Effector CD8-positive, alpha-beta T cell (primary cell): ENCODE measurements around the gene SLC6A4.
"Not testable (repeated sequence)": the region's sequence is repeated elsewhere in the genome, so short reads cannot be mapped to it uniquely, and the experiment has no call there.

Experiments used
- DNase-seq: peaks from one replicate; lab custom pipeline; 2025; lab: John Stamatoyannopoulos, UW

SLC6A4 gene

DNA sequence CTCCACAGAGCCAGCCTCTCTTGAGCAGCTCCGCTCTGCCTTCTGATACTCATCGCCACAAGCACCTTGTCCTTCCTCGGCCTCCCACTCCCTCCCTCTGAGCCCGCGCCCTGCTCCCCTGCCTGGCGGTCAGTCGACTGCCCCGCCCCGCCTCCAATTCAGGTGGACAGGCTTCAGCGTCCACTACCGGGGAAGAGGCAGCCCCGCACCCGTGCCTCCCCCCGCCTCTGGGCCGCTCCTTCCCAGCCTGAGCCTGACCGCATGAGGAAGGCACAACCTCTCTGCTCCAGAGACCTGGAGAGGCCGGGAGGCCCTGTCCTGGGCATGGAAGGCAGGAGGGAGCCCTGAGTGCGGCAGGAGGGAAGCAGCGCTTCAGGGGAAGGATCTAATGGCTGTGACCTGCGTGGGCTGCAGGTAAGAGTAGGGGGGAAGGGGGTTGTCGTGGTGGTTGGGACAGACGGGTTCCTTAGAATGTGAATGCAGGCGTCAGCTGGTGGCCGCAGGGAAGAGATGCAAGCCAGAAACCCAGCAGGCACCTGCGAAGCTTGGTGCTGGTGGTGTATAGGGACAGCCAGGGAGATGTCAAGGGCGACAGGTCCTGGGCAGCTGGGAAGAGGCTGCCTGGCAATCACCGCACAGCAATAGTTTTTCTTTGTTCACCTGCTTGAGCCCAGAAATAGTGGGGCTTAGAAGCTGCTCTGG is 3.0 kb upstream of the SLC6A4 start:
- no peak for DNase-seq

DNA sequence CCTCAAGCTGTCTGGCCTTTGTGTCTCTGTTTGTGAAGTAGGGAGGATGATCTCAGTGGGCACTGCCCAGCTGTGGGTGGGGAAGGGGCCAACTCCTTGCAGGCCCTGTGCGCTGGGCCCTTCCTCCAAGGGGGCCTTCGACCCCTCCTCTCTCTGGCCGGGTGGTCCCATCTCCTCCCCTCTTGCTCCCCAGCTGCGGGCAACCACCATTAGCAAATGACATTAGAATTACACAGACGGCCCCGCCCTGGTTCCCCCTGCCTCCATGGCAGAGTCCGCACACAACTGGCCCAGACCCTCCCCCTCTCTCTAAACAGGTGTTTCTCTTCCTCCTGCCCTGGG is 2.5 kb upstream of the SLC6A4 start:
- no peak for DNase-seq

DNA sequence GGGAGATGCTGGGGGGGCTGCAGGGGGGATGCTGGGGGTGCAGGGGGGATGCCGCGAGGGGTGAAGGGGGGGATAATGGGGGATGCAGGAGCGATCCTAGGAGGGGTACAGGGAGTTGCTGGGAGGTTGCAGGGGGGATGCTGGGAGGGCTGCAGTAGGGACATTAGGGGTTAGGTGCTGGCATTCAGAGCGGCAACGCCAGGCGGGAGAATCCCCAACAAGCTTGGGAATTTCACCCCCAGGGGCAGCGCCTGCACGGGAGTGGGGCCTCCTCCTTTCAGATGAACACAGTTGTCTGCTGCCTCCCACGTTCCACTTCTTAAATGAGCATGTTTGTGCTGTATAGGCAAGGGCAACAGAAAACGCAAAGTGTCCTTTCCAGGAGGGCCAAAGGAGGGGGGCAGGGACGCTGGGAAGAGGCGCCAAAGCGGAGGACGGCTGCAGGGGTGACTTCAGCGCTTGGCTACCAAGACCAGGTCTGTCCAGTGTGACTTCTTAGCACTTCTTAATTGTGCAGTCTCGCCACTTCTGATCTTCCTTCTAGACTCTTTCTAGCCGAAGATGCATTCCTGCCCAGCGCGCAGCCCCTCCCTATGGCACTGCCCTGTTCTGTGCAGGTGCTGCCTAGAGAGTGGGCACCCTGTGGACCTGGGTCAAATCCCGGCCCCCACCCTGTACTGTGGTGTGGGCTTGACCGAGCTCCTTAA is 2.0 kb upstream of the SLC6A4 start:
- DNase-seq = no peak

DNA sequence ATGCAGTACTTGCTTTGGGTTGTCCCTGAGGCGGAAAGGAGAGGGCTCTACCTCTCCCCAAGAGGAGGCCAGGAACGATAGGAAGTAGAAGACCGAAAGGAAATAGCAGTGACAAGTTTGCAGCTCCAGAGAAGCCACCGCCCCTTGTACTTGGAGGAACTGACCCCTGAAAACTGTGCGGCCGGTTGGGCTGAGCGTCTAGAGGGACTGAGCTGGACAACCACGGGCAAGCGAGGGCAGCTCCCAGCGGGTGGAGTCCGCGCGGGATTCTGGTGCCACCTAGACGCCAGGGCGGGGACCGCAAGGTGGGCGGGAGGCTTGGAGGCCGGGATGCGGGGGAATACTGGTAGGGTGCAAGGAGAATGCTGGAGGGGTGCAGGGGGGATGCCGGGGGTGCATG is 1.3 kb upstream of the SLC6A4 start:
- DNase-seq = no peak

DNA sequence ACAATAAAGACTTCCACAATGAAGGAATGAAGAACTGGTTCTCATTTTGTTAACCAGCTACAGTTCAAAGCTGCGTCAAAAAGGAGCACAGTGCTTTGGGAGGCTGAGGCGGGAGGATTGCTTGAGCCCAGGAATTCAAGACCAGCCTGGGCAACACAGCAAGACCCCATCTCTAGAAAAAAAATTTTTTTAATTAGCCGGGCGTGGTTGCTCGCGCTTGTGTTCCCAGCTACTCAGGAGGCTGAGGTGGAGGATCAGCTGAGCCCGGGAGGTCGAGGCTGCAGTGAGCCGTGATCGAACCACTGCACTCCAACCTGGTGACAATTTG is 764 bp upstream of the SLC6A4 start:
- DNase-seq = no peak

DNA sequence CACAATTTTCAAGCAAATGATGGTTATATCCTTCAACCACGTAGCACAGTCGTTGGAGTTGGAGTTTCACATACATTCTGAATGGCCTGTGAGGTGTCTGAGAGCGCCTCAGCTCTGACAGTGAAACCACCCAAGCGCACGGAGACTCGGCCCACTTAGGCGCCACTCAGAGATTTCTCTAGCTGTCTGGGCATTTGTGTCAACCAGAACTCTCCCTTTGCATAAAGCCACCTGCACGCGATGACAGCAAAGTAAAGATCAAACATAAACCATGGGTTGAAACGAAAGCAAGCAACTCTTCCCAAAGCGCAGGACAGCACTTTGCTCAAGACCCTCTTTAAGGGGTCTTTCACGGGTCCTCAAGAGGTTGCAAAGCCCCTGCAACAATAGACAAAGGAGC is 533 bp downstream of the SLC6A4 start:
- DNase-seq = no peak

DNA sequence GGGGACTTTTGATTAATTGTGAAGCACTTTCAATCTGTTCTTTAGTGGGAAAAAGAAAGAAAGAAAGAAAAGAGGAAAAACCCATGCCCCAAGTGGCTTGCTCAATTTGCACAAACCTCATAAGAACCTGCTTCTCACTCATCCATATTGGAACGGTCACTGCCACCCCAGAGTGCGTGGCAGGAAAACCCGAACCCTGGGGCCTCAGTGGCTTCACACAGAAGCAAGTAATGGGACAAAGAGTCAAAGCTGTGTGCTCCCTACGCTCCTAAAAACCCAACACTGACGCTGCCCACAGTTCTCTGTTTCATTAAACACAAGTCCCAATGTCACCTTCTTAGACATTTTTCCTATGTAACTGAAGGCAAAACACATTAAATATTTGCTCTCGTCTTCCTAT is 1.2 kb downstream of the SLC6A4 start:
- no peak for DNase-seq

DNA sequence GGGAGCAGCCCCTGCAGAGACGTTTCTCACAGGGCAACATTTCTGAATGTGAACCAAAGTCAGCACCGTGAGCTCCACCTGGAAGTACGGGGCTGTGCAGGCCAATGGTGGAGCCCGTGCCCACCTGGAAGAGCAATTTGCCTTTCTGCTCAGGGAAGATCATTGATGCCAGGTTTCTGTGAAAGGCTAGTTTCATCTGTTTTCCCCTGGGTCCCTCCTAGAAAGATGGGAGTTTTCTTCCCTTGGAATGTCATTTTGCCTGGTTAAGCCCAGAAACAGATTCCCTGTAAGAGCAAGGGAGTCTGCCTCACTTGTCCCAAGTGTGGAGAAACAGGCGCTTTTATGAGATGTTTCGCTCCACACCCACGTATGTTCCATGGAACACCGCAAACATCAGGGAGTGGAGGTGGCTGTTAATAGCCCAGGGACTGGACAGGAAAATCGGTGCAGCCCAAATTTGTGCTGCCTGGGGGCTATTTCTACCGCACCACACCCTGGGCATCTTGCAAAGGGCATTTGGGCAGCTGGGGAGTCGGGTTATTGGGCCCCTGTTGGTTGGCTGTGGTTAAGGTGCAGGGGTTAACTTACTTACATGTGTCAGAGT is 2.6 kb downstream of the SLC6A4 start:
- no peak for DNase-seq

DNA sequence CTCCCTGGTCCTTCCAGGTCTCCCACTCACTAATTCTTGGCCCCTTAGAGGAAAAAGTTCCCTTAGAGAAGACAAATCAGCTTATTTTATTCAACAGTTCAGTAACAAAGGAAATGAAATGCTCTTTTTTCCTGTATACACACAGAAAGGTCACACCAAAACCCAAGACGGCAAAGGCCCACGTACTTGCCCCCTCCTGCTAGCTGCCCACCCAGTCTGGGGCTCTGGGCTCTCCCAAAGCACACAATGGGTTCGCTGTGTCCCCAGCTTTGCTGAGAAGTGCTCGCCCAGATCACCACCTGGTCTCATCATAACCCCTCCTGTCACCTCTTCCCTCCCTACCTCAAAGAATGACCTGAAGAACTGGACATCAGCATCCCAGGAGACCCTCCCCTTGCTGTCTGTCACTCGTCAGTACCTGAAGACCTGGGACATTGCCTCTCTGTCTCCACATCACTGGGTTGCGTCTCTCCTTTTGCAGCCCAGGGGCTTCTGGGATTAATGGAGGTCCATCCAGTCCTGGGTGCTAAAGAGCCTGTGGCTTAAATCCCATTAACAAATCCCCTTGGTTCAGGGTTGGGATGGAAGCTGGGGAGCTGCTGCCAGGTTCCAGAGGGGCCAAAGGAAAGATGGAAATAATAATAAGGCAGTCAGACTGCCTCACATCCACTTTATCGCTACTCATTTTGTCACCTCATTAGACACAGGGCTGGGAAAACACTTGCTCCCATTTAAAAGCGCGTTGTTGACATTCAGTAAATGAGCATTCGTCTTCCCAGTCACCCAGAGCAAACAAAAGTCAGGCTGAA is 3.3 kb downstream of the SLC6A4 start:
- no peak for DNase-seq

DNA sequence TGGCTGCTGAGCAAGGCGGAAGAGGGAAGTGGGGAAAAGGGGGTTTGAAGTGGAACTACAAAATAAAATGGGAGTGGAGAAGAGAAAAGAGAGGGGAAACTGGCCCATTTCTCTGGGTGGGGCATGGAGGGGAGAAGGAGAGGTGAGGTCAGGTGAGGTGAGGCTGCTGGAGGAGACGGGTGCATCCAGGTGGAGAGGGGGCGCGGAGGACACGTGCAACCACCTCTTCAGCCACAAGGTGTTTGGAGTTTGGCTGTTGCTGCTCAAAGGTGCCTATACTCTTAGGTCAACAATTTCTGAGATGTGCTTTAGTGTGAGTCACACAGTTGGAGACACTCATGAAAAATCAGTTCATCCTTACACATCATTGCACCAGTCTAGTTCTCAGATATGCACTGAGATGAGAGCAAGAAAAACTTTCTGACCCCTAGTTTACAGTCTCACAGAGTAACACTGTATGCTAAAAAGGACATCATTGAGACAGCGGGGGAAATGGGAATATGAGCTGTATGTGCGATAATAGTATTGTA is 4.8 kb downstream of the SLC6A4 start:
- DNase-seq = no peak

DNA sequence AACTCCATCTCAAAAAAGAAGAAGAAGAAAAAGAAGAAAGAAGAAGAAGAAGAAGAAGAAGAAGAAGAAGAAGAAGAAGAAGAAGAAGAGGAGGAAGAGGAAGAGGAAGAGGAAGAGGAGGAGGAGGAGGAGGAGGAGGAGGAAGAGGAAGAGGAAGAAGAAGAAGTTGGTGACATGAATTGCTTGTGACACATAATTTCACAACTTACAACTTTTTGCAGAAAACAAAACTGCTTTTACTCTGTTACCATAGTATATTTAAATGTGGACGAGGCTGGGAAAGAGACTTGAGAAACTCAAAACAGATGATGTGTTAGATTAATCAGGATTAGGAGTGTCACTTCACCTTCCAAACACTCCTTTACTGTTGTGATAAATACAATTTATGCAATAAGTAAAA is 5.5 kb downstream of the SLC6A4 start:
- DNase-seq = not testable (repeated sequence)

DNA sequence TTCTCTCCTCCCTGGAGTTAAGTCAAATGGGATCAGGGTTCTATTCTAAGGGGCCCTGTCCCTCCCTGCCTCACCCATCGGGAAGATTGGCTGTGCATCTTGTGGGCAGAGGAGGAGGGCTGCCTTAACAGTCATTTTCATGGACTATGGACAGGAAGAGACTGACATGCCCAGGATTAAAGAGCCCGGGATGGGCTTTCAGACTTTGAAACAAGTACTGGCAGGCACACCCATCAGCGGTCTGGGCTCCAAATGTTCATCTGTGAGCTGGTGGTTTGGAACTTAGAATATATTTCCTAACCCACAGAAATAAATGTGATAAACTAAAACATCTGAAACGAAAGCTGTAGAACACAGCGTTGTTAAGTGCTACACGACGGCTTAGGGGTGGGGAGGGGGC is 6.5 kb downstream of the SLC6A4 start:
- no peak for DNase-seq

DNA sequence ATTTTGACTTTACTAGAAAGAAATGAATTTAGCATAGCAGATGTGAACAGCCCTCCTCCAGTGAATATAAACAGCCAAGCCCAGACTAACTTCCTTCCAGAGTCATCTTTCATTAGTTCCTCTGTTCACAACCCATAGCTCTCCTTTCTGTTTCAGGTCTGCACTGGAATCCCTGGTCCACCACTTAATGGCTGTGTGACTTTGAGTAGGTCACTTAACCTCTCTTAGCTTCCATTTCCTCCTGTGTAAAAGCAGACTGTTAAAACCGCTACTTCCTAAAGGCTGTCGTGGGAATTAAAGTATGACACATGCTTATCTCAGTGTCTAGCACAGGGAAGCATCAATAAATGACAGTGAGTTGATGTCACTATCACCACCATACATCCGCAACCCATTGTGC is 7.5 kb downstream of the SLC6A4 start:
- DNase-seq = no peak

DNA sequence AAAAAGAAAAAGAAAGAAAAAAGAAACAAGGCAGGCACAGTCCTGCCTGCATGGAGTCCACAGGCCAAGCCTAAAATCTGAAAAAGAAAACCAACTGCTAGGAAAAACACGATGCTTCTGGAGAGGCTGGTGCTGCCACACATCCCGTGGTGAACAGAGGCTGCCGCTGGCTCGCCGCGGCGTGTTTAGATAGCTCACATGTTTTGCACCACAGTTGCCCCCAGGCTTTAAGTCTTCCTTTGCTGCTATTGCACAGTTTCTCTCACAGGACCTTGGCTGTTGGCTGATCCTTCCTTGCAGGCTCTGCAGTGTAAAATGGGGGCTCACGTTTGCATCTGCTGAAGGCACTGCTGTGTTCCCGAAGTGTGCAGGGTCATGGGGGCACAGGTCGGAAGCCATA is 8.6 kb downstream of the SLC6A4 start:
- no peak for DNase-seq

DNA sequence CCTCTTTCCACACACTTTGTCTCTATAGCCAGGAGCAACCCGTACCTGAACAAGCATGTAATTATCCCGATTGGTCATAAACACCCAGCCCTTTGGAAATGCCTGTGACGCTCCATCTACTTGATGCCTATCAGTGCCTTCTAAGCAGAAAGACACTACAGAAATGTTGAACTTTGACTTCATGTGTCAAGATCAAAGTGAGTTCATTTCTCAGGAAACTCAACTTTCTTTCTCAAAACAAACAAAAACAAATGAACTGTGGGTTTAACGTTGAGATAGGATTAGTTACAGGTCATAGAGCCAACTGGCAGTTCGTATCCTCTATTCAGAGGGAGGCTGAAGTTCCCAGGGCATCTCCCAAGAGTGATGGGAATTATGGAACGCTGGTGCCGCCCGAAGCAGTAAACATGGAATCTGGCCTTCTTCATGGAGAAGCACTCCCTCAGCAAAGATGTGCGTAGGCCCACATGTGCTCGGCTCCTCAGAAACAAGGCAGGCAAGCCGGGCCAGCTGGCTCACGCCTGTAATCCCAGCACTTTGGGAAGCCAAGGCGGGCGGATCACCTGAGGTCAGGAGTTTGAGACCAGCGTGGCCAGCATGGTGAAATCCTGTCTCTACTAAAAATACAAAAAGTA is 9.5 kb downstream of the SLC6A4 start:
- DNase-seq = no peak

DNA sequence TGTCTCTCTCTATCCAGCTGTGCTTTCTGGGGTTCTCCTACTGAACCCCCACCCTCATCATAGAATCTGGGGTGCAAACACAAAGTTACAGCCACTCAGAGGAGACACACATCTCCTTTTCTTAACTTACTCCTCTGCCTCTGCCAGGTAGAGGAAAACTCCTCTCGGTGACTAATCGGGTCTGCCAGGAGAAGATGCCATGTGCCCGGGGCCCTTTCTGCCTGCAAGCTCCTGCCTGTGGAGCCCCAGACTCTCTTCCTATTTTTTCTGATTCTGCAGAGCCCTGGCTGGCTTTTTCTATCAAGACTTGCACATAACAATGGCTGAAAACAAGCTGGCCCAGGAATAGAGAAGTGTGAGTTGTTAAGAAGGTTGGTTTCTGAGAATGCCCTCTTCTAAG is 10.4 kb downstream of the SLC6A4 start:
- DNase-seq = no peak

DNA sequence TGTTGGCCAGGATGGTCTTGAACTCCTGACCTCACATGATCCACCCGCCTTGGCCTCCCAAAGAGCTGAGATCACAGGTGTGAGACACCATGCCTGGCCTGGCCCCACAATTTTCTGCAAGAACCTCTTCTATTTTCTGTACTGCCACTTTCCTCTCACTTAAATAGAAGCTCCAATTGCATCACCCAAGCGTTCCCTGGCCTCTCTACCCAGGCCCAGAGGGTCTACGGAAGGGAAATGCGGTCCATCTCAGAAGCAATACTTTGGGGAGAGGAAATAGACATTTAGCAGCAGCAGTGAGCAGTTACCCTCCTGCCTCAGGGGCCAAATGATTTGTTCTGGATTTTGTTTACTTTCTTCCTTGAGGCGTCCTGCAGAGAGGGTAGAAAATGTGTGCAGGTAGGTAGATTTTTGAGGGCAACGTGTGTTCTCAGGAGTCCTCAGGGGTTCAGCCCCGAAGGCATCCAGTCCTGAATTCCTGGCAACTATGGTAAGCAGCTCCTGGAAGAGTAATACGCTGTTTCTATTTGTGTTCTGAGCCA is 11.0 kb downstream of the SLC6A4 start:
- DNase-seq = no peak

DNA sequence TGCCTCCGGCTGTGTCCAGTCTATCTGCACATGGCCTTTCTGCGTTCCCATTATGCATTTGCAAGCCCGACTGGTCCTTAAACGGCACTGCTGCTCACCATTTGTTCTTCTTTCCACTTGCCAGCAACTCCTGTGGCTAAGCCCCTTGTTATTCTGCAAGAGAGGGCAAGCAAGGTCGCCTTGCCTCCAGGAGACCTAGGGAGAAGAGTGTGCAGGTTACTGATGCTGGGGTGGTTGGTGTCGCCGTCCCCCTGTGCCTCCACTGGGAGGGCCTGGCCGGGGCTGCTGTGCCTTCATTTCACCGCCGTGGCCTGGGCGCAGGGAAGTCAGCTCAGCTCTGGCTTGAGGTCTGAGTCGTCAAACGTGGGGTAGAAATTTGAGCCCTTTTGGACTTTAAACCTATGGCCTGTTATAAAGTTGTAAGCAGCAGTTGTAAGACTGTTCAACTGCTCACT is 12.7 kb downstream of the SLC6A4 start:
- no peak for DNase-seq

DNA sequence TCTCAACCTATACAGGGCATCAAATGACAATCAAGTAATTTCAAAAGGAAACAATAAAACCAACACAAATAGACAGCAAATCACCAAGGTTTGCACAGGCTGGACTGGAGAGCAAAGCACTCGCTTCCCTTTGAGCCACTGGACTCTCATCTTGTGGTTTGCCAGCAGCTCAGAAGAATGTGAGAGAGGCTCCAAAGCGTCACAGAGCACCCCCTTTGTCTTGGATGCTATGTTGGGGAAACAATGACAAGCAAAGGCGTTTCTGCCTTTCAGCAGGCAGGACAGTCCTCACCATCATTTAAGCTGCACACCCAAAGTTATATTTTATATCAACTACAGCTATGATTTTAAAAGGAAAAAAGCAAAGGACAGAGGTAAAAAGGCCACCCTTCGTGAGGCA is 13.2 kb downstream of the SLC6A4 start:
- no peak for DNase-seq

DNA sequence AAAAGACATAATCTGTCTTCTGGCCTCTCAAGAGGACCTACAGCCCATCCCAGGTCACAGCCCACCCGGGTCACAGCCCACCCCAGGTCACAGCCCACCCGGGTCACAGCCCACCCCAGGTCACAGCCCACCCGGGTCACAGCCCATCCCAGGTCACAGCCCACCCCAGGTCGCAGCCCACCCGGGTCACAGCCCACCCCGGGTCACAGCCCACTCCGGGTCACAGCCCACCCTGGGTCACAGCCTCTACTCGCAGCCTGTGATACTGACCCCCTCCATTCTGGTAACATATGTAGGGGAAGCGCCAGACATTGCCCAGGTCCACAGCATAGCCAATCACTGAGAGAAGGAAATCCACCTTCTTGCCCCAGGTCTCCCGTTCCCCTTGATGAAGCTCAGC is 14.2 kb downstream of the SLC6A4 start:
- DNase-seq = no peak

DNA sequence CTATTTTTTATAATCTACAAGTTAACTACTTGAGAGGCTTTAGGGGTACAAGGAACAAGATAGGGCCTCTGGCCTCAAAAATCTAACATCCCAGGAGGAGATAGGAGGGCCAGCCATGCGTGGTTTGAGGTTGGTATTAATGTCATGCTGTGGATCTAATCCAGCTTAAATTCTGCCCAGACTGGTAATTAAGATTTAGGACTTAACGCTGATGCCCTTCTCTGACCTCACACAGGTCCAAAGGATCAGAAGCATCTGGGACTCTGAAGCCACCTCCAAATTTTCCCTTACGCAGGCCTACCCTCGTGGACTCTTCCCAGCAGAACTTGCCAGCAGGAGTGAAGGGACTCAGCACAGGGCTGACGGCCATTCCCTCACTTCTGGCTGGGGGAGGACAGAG is 15.1 kb downstream of the SLC6A4 start:
- no peak for DNase-seq

DNA sequence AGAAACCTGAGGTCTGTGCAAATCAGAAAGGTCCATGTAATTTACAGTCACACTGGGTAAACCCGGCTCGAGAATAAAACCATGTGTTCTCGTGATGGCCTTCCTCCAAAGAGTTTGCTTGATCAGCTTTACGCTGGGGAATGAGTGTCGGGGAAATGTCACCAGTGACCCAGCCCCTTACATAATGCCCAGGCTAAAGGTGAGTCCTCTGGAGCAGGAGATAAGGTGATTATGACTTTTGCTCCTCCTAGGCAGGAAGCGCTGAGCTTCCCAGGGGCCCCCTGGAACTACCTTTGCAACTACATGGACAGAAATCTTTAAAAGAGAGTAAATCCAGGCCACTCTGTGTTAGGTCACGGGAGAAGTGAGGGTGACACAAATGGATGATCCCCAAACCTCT is 15.7 kb downstream of the SLC6A4 start:
- no peak for DNase-seq
